Fibroblast of the aortic adventitia (primary cell): Measurements from ENCODE around the gene ZNF546. TPM values are rescaled to one million over a fixed set of nuclear protein-coding genes. Genes with fewer than 3 reads are reported as not detected.

Source experiments
- DNase-seq: peaks from one replicate; pipeline ENCODE4 v3.0.0-alpha.2; 2010; ENCODE audit warnings: low read depth
- H3K4me3 ChIP-seq: 2 replicates; pipeline ENCODE4 v1.5.1; 2011; ENCODE audit warnings: low read depth, mild to moderate bottlenecking, control low read depth, low read length, moderate library complexity
- total RNA-seq: library from RNA; depleted of rRNA; stranded (reverse); fragments of >200 nt; gene quantifications from 2 replicates; pipeline ENCODE4 v1.2.3, GENCODE V29; 2012; ENCODE audit warnings: low replicate concordance
- TF ChIP-seq, protein P1 (sequence below): IDR thresholded peaks from 2 replicates; pipeline ENCODE4 v1.5.1; 2011; ENCODE audit warnings: mild to moderate bottlenecking, low read length, control low read depth, inconsistent platforms; ENCODE audit not compliant: insufficient read depth

ZNF546 gene
- total RNA-seq, 1 donor = 7.1 TPM

DNA sequence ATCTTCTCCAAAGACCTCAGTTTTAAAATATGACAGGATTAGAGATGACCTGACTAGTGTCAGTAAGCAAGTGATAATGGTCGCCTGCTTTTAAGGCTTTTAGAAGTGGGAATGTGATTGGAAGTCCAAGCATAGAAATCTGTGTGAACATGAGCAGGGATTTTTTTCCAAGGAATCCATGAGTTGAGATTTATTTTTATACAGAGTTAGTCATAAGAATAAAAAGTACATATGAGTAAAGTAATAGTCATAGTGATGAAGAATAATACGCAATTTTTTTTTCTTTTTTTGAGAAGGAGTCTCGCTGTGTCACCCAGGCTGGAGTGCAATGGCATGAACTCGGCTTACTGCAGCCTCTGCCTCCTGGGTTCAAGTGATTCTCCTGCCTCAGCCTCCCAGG, 1.6 kb downstream of the ZNF546 start:
- peak; percentile 42 for DNase-seq
- TF ChIP-seq, protein P1, sequence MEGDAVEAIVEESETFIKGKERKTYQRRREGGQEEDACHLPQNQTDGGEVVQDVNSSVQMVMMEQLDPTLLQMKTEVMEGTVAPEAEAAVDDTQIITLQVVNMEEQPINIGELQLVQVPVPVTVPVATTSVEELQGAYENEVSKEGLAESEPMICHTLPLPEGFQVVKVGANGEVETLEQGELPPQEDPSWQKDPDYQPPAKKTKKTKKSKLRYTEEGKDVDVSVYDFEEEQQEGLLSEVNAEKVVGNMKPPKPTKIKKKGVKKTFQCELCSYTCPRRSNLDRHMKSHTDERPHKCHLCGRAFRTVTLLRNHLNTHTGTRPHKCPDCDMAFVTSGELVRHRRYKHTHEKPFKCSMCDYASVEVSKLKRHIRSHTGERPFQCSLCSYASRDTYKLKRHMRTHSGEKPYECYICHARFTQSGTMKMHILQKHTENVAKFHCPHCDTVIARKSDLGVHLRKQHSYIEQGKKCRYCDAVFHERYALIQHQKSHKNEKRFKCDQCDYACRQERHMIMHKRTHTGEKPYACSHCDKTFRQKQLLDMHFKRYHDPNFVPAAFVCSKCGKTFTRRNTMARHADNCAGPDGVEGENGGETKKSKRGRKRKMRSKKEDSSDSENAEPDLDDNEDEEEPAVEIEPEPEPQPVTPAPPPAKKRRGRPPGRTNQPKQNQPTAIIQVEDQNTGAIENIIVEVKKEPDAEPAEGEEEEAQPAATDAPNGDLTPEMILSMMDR = no peak
- H3K4me3 ChIP-seq = no peak overlapping the region

DNA sequence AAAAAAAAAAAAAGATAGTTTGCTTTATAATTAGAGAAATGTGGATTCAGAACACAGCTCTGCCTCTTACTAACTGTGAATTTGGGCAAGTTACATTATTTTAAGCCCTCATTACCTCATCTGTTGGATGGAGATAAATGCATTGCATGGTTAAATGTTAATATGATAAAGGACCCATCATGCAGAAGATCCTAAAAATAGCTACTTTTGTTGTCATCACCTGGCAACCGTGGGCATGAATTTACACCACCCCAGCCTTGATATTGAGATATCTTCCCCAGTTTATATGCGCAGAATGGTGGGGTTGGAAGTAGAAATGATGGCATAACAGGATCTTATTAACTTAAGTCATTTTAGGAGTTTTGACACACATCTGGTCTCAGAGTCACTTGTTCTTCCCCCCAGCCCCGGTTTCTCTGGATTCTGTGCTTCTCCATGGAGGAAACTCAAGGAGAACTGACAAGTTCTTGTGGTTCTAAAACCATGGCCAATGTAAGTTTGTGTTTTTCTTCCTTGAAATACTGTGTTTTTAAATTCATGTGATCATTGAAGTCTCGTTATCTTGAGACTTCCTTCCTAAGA, 8.9 kb downstream of the ZNF546 start:
- DNase-seq = no peak
- TF ChIP-seq, protein P1 = no peak
- H3K4me3 ChIP-seq = no peak overlapping the region

DNA sequence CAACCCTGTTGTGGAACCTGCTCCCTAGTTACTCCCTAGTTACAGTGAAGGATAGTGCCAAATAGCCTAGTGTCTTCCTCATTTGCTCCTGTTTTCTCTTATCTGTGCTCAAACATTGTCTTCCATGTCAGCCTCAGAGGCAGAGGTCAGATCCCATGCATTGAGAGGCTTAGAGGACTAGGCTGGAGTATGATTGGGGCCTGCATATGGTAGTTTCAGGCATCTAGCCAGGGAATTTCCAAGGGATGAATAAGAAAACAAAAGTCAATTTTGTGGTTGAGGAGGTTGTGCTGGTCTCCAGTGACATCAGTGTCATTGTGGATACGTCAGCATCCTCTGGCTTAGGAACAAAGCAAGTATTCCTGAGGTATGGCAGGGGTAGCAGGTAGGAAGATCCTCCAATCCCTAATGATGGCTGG, 9.4 kb downstream of the ZNF546 start:
- TF ChIP-seq, protein P1 = no peak

DNA sequence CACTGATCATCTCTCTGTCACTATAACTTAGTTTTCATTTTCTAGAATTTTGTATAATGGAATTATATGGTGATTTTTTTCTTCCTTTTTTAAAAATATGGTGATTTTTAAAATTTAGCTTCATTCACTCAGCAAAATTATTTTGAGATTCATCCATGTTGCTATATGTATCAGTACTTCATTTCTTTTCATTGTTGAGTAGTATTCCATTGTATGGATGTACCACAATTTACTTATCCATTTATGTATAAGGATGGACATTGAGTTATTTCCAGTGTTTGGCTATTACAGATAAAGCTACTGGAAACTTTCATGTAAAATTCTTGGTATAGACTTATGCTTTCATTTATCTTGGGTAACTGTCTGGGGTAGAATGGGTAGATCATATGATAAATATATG, 12.8 kb downstream of the ZNF546 start:
- DNase-seq = no peak
- no peak overlapping the region for H3K4me3 ChIP-seq
- TF ChIP-seq, protein P1 = no peak

More for the DNA sequence above, 9.4 kb downstream of the ZNF546 start:
- DNase-seq = peak; percentile 70
- no peak overlapping the region for H3K4me3 ChIP-seq

DNA sequence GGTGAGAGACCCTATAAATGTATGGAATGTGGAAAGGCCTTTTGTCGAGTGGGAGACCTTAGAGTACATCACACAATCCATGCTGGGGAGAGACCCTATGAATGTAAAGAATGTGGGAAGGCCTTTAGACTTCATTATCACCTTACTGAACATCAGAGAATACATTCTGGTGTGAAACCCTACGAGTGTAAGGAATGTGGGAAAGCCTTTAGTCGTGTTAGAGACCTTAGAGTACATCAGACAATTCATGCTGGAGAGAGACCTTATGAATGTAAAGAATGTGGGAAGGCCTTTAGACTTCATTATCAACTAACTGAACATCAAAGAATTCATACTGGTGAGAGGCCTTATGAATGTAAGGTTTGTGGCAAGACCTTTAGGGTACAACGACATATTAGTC, 17.1 kb downstream of the ZNF546 start:
- H3K4me3 ChIP-seq = no peak overlapping the region
- DNase-seq = no peak
- TF ChIP-seq, protein P1 = no peak

DNA sequence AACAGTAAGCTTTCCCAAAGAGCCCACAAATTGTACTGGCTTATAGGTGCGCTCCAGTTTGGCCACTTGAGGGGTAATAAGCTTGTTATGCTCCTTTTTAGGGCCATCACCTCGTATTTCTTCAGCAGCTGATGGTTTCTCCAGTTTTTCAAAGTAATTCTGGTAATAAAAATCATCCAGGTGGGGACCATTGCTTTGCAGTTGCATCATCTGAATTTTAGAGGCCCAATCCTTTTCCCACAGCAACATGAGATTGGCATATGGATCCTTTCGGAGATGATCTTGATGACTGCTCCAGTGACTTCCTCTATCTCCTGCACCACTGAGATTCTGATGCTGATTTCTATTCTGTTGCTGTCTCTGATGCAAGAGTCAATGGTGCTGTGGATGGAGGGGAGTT, 27.1 kb downstream of the ZNF546 start:
- no peak for DNase-seq
- TF ChIP-seq, protein P1 = no peak

DNA sequence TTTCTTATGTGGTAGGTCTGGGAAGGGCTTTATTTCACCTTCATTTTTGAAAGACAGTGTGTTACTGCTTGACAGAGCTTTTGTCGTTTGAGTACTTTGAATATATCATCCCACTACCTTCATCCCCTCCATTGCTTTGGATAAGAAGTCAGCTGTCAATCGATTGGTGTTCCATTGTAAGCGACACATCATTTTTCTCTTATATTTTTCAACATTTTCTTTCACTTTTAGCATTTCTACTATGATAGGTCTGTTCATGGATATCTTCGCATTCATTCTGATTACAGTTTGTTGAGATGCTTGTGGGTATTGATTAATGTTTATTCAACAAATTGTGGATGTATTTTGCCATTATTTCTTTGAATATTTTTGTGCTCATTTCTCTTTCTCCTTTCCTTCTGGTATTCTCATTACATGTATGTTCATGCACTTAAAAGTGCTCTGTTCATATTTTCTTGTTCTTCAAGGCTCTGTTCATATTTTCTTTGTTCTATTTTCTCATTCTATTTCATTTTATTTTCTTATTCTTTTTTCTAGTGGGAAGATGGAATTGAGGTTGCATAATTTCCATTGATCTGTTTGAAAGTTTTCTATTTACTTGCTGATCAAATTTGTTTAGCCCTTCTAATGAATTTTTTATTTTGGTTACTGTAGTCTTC, 29.2 kb downstream of the ZNF546 start:
- H3K4me3 ChIP-seq = no peak overlapping the region
- no peak for DNase-seq
- TF ChIP-seq, protein P1 = no peak

More for the DNA sequence above, 27.1 kb downstream of the ZNF546 start:
- H3K4me3 ChIP-seq = no peak overlapping the region
